Measurements from ENCODE around the gene INHA. TPM values are rescaled to one million over a fixed set of nuclear protein-coding genes. Genes with fewer than 3 reads are reported as not detected.

The INHA gene
- total RNA-seq, 1 experiment from 2014 or later: not detected

- DNase-seq (ENCODE audit: low read depth): no peak
- in situ Hi-C loops (cut with HindIII; ENCODE audit: low pct_unique_long_range_greater_than_20kb, low sequenced_read_pairs): no loop called here
These were observed 47.1 kb downstream of the INHA start for GRCh38 chr2:219619235-219619634.

- DNase-seq (ENCODE audit: low read depth): no peak
- in situ Hi-C loops (cut with HindIII; ENCODE audit: low pct_unique_long_range_greater_than_20kb, low sequenced_read_pairs): no loop called here
These were observed 48.4 kb downstream of the INHA start for GRCh38 chr2:219620546-219620945.

GRCh38 chr2:219621935-219622334 is 49.8 kb downstream of the INHA start:
- in situ Hi-C loops (cut with HindIII; ENCODE audit: low pct_unique_long_range_greater_than_20kb, low sequenced_read_pairs): no loop called here
- no peak for DNase-seq (ENCODE audit: low read depth)

GRCh38 chr2:219622472-219622871 is 50.4 kb downstream of the INHA start:
- in situ Hi-C loops (cut with HindIII; ENCODE audit: low pct_unique_long_range_greater_than_20kb, low sequenced_read_pairs): no loop called here
- DNase-seq (ENCODE audit: low read depth): no peak

GRCh38 chr2:219624565-219624964 is 52.5 kb downstream of the INHA start:
- no peak for DNase-seq (ENCODE audit: low read depth)
- in situ Hi-C loops (cut with HindIII; ENCODE audit: low pct_unique_long_range_greater_than_20kb, low sequenced_read_pairs): no loop called here

GRCh38 chr2:219625179-219625578 is 53.1 kb downstream of the INHA start:
- in situ Hi-C loops (cut with HindIII; ENCODE audit: low pct_unique_long_range_greater_than_20kb, low sequenced_read_pairs): no loop called here

More at GRCh38 chr2:219625179-219625578, 53.1 kb downstream of the INHA start:
- no peak for DNase-seq (ENCODE audit: low read depth)

Other genes with a start within 250 kb of the INHA start
- not detected in 2 replicates for gene RESP18, start 239.6 kb upstream of the INHA start, total RNA-seq (2014; rRNA removed; shearing (Covaris generic); ENCODE audit: low replicate concordance)
- gene DNPEP, start 184.4 kb upstream of the INHA start, total RNA-seq (2014; rRNA removed; shearing (Covaris generic); ENCODE audit: low replicate concordance): 76.8 and 84.9 TPM in 2 replicates
- gene DES, start 153.9 kb upstream of the INHA start, total RNA-seq (2014; rRNA removed; shearing (Covaris generic); ENCODE audit: low replicate concordance): 4.9 TPM in 1 of 2 replicates, not detected in the other
- gene SPEG, start 137.5 kb upstream of the INHA start, total RNA-seq (2014; rRNA removed; shearing (Covaris generic); ENCODE audit: low replicate concordance): 8.4 and 22.9 TPM in 2 replicates
- gene GMPPA, start 73.4 kb upstream of the INHA start, total RNA-seq (2014; rRNA removed; shearing (Covaris generic); ENCODE audit: low replicate concordance): 88.9 and 95.2 TPM in 2 replicates
- 0.17 and 2.5 TPM in 2 replicates for gene ASIC4, start 57.8 kb upstream of the INHA start, total RNA-seq (2014; rRNA removed; shearing (Covaris generic); ENCODE audit: low replicate concordance)
- gene CHPF, start 28.5 kb upstream of the INHA start, total RNA-seq (2014; rRNA removed; shearing (Covaris generic); ENCODE audit: low replicate concordance): 78.8 and 104 TPM in 2 replicates
- gene TMEM198, start 28.3 kb upstream of the INHA start, total RNA-seq (2014; rRNA removed; shearing (Covaris generic); ENCODE audit: low replicate concordance): 4.5 and 9.3 TPM in 2 replicates
- gene OBSL1, start 771 bp upstream of the INHA start, total RNA-seq (2014; rRNA removed; shearing (Covaris generic); ENCODE audit: low replicate concordance): 81.7 and 82.7 TPM in 2 replicates
- 18.5 and 20.6 TPM in 2 replicates for gene STK11IP, start 25.5 kb downstream of the INHA start, total RNA-seq (2014; rRNA removed; shearing (Covaris generic); ENCODE audit: low replicate concordance)
- 0.75 and 3.5 TPM in 2 replicates for gene SLC4A3, start 55.3 kb downstream of the INHA start, total RNA-seq (2014; rRNA removed; shearing (Covaris generic); ENCODE audit: low replicate concordance)